Breast epithelium (tissue), 3 donors: ENCODE measurements around the gene ITGB8.

ENCODE experiments used
- CTCF ChIP-seq, 3 donors: fragments of 450-650 bp; IDR thresholded peaks; one replicate each; pipeline ENCODE4 v1.5.1; 2016 to 2017; ENCODE audit warnings: antibody characterized with exemption in 3 of 3, mild to moderate bottlenecking in 3 of 3, moderate library complexity in 3 of 3
- POLR2A ChIP-seq: fragments of 450-650 bp; IDR thresholded peaks from one replicate; pipeline ENCODE4 v1.6.1; 2016; ENCODE audit warnings: antibody characterized with exemption, mild to moderate bottlenecking, moderate library complexity
- POLR2AphosphoS5 ChIP-seq, 3 donors: sonication (generic); formaldehyde crosslinking; IDR thresholded peaks; one replicate each; pipeline ENCODE4 v1.6.1; 2017; ENCODE audit warnings: antibody characterized with exemption in 3 of 3

GRCh38 chr7:20344396-20344795, 13.7 kb downstream of the ITGB8 start:
- TF ChIP-seq CTCF (IDR thresholded peaks at IDR 0.05) = no peak
- no peak for TF ChIP-seq POLR2A
- no peak for TF ChIP-seq POLR2AphosphoS5 (IDR thresholded peaks at IDR 0.05)
